ENCODE measurements around the gene EEF2K. TPM values are rescaled to one million over a fixed set of nuclear protein-coding genes. Genes with fewer than 3 reads are reported as not detected.

Gene EEF2K
- total RNA-seq, 1 donor from 2014 or later = 35.2 TPM

- H3K9me3 ChIP-seq = no peaks in the 10 kb centered on the region
- intact Hi-C loops (cut with DNase I) = no loop called here
- peak; percentile 51 for DNase-seq
Observed at GRCh38 chr16:22225060-22225459, 19.0 kb downstream of the EEF2K start.

GRCh38 chr16:22229889-22230288, 23.8 kb downstream of the EEF2K start:
- TF ChIP-seq CTCF (IDR thresholded peaks at IDR 0.05) = no peak
- H3K4me3 ChIP-seq = no peak overlapping the region
- intact Hi-C loops (cut with DNase I) = no loop called here
- H3K27ac ChIP-seq = no peak overlapping the region
- ATAC-seq (no peak), DNase-seq (no peak)
- peaks cover 6% of the 10 kb centered on the region for H3K4me1 ChIP-seq
- no peaks in the 10 kb centered on the region for H3K27me3 ChIP-seq (ENCODE audit: low read depth)
- H3K36me3 ChIP-seq = peaks cover 84% of the 10 kb centered on the region
- H3K9me3 ChIP-seq = no peaks in the 10 kb centered on the region

More at GRCh38 chr16:22225060-22225459, 19.0 kb downstream of the EEF2K start:
- Histone ChIP-seq H3K27ac (peak overlapping the region; percentile 31), H3K36me3 (peaks cover 52% of the 10 kb centered on the region), H3K4me1 (peaks cover 24% of the 10 kb centered on the region), H3K4me3 (no peak overlapping the region), H3K27me3 (ENCODE audit: low read depth) (no peaks in the 10 kb centered on the region)
- ATAC-seq = peak in 1 of 2 donors; percentile 51
- no peak for TF ChIP-seq CTCF (IDR thresholded peaks at IDR 0.05)

GRCh38 chr16:22232277-22233036, 26.4 kb downstream of the EEF2K start:
- Histone ChIP-seq H3K4me3 (no peak overlapping the region), H3K4me1 (peaks cover 12% of the 10 kb centered on the region), H3K9me3 (no peaks in the 10 kb centered on the region), H3K27me3 (ENCODE audit: low read depth) (no peaks in the 10 kb centered on the region), H3K27ac (peak overlapping the region; percentile 53), H3K36me3 (peaks cover 61% of the 10 kb centered on the region)
- no peak for TF ChIP-seq CTCF (IDR thresholded peaks at IDR 0.05)
- DNase-seq (peak; percentile 76), ATAC-seq (peak; percentile 70 to 80)
- intact Hi-C loops (cut with DNase I) = no loop called here

- H3K27me3 ChIP-seq (ENCODE audit: low read depth) = no peaks in the 10 kb centered on the region
- DNase-seq (no peak), ATAC-seq (peak in 1 of 2 donors; percentile 11)
- no peak overlapping the region for H3K4me3 ChIP-seq
- H3K9me3 ChIP-seq = no peaks in the 10 kb centered on the region
- TF ChIP-seq CTCF (IDR thresholded peaks at IDR 0.05) = no peak
- peak overlapping the region; percentile 53 for H3K27ac ChIP-seq
- H3K4me1 ChIP-seq = peaks cover 12% of the 10 kb centered on the region
- H3K36me3 ChIP-seq = peaks cover 59% of the 10 kb centered on the region
- intact Hi-C loops (cut with DNase I) = no loop called here
Observed at GRCh38 chr16:22233037-22233372, 26.9 kb downstream of the EEF2K start.

- intact Hi-C loops (cut with DNase I) = no loop called here
- Histone ChIP-seq H3K27ac (no peak overlapping the region), H3K4me1 (peaks cover 38% of the 10 kb centered on the region), H3K9me3 (no peaks in the 10 kb centered on the region), H3K27me3 (ENCODE audit: low read depth) (no peaks in the 10 kb centered on the region), H3K4me3 (no peak overlapping the region), H3K36me3 (peaks cover 37% of the 10 kb centered on the region)
- DNase-seq (no peak), ATAC-seq (peak in 1 of 2 donors; percentile 38)
- TF ChIP-seq CTCF (IDR thresholded peaks at IDR 0.05) = no peak
Observed at GRCh38 chr16:22235839-22236745, 30.0 kb downstream of the EEF2K start.

All from lower lobe of right lung (tissue), 2 donors.